Activated naive CD4-positive, alpha-beta T cell treated with anti-CD3 and anti-CD28 coated beads, Interleukin-2, amount 50 U/mL, for 24 hours (primary cell): ENCODE results near the gene THADA.
"Not testable (repeated sequence)": the region's sequence is repeated elsewhere in the genome, so short reads cannot be mapped to it uniquely, and the experiment has no call there.

Experiments
- H3K27ac Mint-ChIP-seq: one replicate; pipeline ENCODE4 v1.8.0; 2021; ENCODE audit warnings: mild to moderate bottlenecking, mixed read lengths
- H3K27me3 Mint-ChIP-seq: one replicate; pipeline ENCODE4 v1.8.0; 2021; ENCODE audit warnings: mixed read lengths
- H3K36me3 Mint-ChIP-seq: one replicate; pipeline ENCODE4 v1.8.0; 2021; ENCODE audit warnings: mixed read lengths
- H3K4me1 Mint-ChIP-seq: one replicate; pipeline ENCODE4 v1.8.0; 2021; ENCODE audit warnings: mixed read lengths
- H3K4me3 Mint-ChIP-seq: one replicate; pipeline ENCODE4 v1.8.0; 2021; ENCODE audit warnings: mild to moderate bottlenecking, mixed read lengths
- H3K9me3 Mint-ChIP-seq: one replicate; pipeline ENCODE4 v1.8.0; 2021; ENCODE audit warnings: mixed read lengths

Gene THADA, protein sequence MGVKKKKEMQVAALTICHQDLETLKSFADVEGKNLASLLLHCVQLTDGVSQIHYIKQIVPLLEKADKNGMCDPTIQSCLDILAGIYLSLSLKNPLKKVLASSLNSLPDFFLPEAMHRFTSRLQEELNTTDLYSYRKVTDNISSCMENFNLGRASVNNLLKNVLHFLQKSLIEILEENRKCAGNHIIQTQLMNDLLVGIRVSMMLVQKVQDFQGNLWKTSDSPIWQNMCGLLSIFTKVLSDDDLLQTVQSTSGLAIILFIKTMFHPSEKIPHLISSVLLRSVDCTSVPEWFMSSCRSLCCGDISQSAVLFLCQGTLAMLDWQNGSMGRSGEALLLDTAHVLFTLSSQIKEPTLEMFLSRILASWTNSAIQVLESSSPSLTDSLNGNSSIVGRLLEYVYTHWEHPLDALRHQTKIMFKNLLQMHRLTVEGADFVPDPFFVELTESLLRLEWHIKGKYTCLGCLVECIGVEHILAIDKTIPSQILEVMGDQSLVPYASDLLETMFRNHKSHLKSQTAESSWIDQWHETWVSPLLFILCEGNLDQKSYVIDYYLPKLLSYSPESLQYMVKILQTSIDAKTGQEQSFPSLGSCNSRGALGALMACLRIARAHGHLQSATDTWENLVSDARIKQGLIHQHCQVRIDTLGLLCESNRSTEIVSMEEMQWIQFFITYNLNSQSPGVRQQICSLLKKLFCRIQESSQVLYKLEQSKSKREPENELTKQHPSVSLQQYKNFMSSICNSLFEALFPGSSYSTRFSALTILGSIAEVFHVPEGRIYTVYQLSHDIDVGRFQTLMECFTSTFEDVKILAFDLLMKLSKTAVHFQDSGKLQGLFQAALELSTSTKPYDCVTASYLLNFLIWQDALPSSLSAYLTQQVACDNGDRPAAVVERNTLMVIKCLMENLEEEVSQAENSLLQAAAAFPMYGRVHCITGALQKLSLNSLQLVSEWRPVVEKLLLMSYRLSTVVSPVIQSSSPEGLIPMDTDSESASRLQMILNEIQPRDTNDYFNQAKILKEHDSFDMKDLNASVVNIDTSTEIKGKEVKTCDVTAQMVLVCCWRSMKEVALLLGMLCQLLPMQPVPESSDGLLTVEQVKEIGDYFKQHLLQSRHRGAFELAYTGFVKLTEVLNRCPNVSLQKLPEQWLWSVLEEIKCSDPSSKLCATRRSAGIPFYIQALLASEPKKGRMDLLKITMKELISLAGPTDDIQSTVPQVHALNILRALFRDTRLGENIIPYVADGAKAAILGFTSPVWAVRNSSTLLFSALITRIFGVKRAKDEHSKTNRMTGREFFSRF (N-terminal part only)

DNA sequence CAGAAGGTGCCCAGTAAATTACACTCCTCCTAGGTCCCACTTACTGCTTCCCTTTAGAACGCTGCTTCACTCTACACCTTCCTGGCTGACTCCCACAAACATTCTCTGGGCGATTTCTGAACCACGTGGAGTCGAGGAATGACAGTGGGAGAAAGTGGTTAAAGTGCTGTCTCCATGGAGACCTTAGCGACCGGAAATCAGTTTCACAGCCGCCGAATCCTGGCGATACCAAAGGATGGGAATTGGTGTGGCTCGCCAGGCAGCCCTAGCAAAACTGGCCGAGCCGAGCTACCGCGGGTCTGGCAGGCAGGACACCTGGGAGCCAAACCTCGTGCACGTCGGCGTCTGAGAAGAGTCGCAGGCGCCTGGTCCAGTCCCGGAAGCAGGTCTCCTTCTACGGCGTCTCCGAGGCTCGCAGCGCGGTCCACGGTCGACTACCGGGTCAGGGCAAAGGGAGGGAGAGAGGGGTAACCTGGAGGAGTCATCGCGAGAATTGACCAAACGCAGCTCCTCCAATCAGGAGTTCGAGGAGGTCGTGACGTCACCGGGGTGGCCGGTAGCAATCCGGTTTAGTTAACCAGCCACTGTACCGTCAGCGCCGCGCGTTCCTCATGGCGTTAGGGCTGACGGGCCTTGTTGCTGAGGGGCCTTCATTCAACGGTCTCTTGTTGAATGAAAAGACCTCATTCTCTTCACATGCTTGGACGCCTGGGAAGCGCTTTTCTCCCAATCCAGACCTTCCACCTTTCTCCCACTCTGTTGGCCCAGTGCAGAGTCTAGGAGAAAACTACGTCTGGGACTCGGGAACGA lies at the start of gene THADA:
Gene THADA, minus strand, starts transcription at position 436 of the 810 bp plus-strand sequence. CDS start 3,646 bp downstream, outside the sequence.
- no peaks in the 10 kb centered on the region for H3K36me3 Mint-ChIP-seq
- peak within 1 kb of the TSS; percentile 98 for H3K27ac Mint-ChIP-seq
- H3K4me1 Mint-ChIP-seq, result peaks cover 40% of the 10 kb centered on the region
- peaks cover 1% of the 10 kb centered on the region for H3K27me3 Mint-ChIP-seq
- H3K4me3 Mint-ChIP-seq, result peak within 1 kb of the TSS; percentile 98
- H3K9me3 Mint-ChIP-seq, result no peaks in the 10 kb centered on the region

DNA sequence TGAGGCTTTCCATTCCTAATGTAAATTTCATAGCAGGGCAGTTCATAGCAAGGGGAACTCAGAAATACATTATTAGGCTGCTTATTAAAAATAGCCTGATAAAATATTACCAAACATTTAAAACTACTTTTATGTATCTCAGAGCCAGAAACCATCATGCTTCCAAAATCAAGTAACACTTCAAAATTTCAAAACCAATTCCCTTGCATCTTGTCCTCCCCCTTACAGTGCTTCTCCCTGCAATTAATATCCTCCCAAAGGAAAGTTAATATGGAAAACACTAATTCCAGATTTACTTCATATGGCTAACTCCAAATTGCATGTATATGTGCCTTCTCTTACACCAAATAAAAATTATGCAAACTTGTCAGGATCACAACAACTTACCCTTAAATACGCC lies 47.8 kb upstream of the THADA start:
- no peaks in the 10 kb centered on the region for H3K4me1 Mint-ChIP-seq
- no peaks in the 10 kb centered on the region for H3K9me3 Mint-ChIP-seq
- no peaks in the 10 kb centered on the region for H3K27me3 Mint-ChIP-seq
- H3K27ac Mint-ChIP-seq, result no peak overlapping the region
- H3K36me3 Mint-ChIP-seq, result no peaks in the 10 kb centered on the region
- H3K4me3 Mint-ChIP-seq, result no peak overlapping the region

DNA sequence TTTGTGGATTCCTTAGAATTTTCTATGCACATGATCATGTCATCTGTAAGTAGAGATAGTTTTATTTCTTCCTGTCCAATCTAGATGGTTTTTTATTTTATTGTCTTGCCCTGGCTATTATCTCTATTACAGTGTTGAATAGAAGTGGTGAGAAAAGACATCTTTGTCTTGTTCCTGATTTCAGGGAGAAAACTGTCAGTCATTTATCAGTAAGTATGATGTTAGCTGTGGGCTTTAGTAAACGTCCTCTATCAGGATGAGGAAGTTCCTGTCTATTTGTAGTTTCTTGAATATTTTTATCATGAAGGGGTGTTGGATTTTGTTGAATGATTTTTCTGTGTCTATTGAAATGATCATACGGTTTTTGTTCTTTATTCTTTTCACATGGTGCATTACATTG lies 46.5 kb upstream of the THADA start:
- Mint-ChIP-seq H3K9me3 (no peaks in the 10 kb centered on the region), H3K27ac (no peak overlapping the region), H3K27me3 (no peaks in the 10 kb centered on the region), H3K4me3 (no peak overlapping the region), H3K4me1 (peaks cover 7% of the 10 kb centered on the region), H3K36me3 (no peaks in the 10 kb centered on the region)

DNA sequence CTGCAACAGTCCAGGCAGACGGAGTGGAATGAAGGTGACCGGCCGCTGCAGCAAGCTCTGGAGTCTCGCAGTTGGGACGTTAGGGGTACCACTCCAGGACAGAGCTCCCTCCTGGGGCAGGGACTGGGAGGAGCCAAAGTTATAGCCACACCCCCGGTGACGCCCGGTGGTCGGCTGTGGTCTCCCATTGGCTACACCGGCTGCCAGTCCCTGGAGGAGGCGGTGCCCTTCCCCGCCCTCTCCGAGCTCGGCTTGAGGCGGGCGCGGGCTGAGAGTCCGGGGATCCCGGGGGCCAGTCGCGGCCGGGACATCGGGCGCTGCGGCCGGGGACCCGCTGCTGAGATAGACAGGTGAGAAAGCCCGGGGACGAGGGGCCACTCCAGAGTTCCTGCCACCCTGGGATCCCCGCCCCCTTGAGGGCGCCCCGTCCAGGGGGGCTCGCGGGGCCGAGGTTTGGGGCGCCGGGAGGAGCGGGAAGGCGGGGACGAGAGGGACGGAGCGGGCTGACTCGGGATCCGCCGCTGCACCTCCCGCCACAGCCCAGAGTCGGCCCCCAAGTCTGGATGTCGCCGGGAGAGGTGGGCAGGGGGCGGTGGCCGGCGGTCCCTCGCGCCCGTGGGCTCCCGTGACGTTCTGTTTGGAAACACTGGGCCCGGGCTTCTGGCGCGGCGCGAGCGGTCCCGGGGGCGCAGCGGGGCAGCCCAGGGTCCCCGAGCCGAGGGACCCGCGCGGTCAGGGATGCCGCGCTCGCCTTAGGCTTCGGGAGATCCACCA lies 41.4 kb upstream of the THADA start, which contains the start of gene PLEKHH2:
Gene PLEKHH2, plus strand, starts transcription at position 231 of the 774 bp plus-strand sequence. CDS start 7,414 bp downstream, outside the sequence.
- H3K4me1 Mint-ChIP-seq, result peaks cover 21% of the 10 kb centered on the region
- no peaks in the 10 kb centered on the region for H3K36me3 Mint-ChIP-seq
- no peak within 1 kb of the TSS for H3K27ac Mint-ChIP-seq
- no peaks in the 10 kb centered on the region for H3K9me3 Mint-ChIP-seq
- peak within 1 kb of the TSS; percentile 93 for H3K4me3 Mint-ChIP-seq
- H3K27me3 Mint-ChIP-seq, result peaks cover 8% of the 10 kb centered on the region

DNA sequence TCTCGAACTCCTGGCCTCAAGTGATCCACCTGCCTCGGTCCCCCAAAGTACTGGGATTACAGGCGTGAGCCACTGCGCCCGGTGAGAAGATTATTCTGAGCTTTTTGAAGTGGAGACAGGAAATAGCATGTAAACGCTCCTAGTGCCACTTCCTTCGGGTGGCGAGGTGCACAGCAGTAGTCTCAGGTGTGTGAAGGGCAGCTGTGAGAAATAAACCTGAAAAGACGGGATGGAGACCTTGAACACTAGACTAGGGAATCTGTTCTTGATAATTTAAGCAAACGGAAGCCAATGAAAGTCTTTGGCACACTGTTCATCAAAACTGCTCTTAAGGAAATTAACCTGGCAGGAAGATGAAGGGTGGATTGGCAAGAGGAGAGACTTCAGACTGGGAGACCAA lies 40.8 kb upstream of the THADA start:
- Mint-ChIP-seq H3K27ac (no peak overlapping the region), H3K4me3 (peak overlapping the region; percentile 93), H3K9me3 (no peaks in the 10 kb centered on the region), H3K36me3 (no peaks in the 10 kb centered on the region), H3K27me3 (peaks cover 8% of the 10 kb centered on the region), H3K4me1 (peaks cover 21% of the 10 kb centered on the region)

DNA sequence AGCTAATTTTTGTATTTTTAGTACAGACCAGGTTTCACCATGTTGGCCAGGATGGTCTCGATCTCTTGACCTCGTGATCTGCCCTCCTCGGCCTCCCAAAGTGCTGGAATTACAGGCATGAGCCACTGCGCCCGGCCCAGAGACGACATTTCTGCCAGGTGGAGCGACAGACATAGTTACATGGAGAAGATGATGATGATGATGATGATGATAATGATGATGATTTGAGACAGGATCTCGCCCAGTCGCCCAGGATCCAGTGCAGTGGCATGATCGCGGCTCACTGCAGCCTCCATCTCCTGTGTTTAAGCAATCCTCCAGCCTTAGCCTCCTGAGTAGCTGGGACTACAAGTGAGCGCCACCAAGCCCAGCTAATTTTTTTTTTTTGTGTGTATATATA lies 40.3 kb upstream of the THADA start:
- H3K27ac Mint-ChIP-seq, H3K9me3 Mint-ChIP-seq, H3K36me3 Mint-ChIP-seq, H3K27me3 Mint-ChIP-seq: not testable (repeated sequence)
- Mint-ChIP-seq H3K4me3 (peak overlapping the region; percentile 75), H3K4me1 (peaks cover 21% of the 10 kb centered on the region)

DNA sequence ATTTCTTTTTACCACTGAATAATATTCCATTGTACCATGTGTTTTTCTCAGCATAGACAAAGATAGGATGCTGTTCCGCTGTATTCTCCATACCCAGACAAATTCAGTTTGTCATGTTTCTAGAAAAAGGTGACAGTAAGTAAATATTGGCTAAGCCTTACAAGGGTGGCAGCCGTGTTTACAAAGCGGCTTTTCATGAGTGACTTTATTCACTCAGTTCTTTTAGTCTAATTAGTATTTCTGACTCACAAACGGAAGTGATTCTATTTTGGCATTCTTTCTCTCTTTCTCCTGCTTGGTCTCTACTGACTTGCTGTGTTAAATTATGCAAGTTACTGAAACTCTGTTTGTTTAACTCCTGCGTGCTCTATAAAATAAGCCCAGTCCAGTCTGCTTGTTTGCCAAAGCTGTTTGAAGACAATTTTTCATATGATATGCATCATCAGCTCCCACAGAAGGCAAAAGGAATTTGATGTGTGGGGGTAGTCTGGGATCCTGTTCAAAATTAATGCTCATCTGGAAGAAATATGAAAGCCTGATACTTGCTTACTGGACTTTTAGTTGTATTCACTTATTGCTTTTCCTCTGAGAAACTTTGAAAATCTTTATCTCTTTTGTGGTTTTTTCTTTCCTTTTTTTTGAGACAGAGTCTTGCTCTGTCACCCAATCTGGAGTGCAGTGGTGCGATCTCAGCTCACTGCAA lies 38.9 kb upstream of the THADA start:
- Mint-ChIP-seq H3K27me3 (peaks cover 8% of the 10 kb centered on the region), H3K9me3 (no peaks in the 10 kb centered on the region), H3K4me1 (peaks cover 21% of the 10 kb centered on the region), H3K27ac (no peak overlapping the region), H3K36me3 (no peaks in the 10 kb centered on the region), H3K4me3 (no peak overlapping the region)

DNA sequence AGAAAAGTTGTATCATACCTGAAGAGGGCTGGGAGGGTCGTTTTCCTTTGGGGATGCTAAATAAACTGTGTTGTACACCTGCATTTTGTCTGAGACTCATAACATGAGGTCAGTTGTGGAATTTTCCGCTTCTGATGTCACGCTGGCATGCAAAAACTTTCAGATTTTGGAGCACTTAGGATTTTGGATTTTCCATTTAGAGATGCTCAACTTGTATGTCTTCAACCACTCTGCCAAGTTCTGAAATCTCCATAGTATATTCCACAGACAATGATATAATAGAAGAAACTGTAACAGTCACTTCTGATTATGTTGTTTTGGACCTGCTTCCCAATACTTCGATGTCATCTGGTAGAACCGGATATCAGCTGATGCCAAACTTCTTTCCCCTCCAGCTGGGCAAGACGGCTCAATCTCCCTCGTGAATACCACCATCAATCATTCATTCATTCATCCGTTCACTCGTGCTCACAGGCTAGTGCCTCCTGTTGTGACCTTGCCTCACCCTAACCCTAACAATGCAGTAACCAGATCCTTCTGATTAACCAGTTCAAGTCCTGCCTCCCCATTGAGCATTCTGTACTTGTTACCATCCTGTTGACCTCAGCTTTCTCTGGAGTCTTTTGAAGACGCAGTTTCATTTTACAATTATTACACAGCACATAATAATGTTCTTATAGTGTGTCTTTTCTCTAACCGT lies 35.9 kb upstream of the THADA start:
- H3K36me3 Mint-ChIP-seq, result no peaks in the 10 kb centered on the region
- no peaks in the 10 kb centered on the region for H3K9me3 Mint-ChIP-seq
- H3K4me3 Mint-ChIP-seq, result no peak overlapping the region
- peaks cover 13% of the 10 kb centered on the region for H3K4me1 Mint-ChIP-seq
- peaks cover 8% of the 10 kb centered on the region for H3K27me3 Mint-ChIP-seq
- H3K27ac Mint-ChIP-seq, result no peak overlapping the region

DNA sequence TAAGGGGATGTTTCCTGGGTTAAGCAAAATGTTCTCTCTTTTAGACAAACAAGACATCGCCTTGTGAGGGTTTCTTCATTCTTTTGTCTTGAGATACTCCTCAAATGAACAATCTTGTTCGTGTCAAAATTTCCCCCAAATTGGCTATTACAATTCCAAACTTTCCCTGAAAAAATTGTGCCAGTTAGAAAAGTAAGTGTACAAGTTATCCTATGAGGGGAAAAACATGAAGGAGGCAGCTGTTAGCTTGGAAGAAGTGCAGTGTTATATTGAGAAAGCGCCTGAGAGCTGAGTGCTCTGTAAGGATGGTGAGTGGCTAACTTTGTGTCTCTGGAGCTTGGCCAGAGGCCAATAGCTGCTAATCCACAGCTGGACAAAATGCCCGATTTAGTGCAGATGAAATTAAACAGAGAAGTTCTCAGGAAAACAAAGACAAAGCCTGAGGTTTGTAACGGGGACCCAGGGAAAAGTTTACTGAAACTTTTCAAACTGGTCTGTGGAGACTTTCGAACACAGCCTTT lies 27.2 kb upstream of the THADA start:
- Mint-ChIP-seq H3K4me3 (no peak overlapping the region), H3K27me3 (no peaks in the 10 kb centered on the region), H3K9me3 (no peaks in the 10 kb centered on the region), H3K4me1 (no peaks in the 10 kb centered on the region), H3K36me3 (no peaks in the 10 kb centered on the region), H3K27ac (no peak overlapping the region)

DNA sequence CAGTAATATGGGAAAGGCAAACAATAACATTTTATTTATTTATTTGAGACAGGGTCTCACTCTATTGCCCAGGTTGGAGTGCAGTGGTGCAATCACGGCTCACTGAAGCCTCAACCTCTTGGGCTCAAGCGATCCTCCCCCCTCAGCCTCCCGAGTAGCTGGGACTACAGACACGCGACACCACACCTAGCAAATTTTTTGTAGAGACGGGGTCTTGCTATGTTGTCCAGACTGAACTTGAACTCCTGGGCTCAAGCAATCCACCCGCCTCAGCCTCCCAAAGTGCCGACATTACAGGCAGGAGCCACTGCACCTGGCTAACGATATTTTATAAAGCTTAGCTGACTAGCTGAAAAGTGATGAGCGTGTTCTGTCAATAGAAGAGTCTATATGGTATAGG lies 23.7 kb upstream of the THADA start:
- no peaks in the 10 kb centered on the region for H3K27me3 Mint-ChIP-seq
- no peaks in the 10 kb centered on the region for H3K36me3 Mint-ChIP-seq
- no peak overlapping the region for H3K4me3 Mint-ChIP-seq
- no peak overlapping the region for H3K27ac Mint-ChIP-seq
- no peaks in the 10 kb centered on the region for H3K9me3 Mint-ChIP-seq
- no peaks in the 10 kb centered on the region for H3K4me1 Mint-ChIP-seq

DNA sequence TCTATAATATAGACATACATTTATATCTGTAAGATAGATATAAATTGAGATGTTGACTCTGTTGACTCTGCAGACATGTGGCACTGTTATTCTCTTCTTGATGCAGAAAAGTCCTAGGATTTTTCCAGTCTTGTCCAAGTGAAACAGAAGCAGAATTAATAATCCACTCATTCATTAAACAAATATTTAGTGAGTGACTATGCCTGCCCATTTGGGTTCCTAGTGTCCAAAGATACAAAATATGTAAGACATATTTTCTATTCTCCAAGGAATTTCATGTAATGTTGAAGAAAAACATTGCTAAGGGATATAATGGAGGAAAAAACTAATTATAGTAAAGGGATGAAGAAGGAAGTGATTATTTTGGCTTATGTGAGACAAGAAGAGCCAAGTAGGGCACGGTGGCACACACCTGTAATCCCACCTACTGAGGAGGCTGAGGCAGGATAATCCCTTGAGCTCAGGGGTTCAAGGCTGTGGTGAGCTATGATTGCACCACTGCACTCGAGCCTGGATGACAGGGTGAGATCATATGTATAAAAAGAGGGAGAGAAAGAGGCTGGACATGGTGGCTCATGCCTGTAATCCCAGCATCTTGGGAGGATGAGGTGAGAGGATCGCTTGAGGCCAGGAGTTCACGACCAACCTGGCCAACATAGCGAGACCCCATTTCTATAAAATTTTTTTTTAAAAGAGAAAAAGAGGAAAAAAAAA lies 21.3 kb upstream of the THADA start:
- Mint-ChIP-seq H3K9me3 (no peaks in the 10 kb centered on the region), H3K36me3 (no peaks in the 10 kb centered on the region), H3K4me3 (no peak overlapping the region), H3K27ac (no peak overlapping the region), H3K4me1 (peaks cover 5% of the 10 kb centered on the region), H3K27me3 (no peaks in the 10 kb centered on the region)

DNA sequence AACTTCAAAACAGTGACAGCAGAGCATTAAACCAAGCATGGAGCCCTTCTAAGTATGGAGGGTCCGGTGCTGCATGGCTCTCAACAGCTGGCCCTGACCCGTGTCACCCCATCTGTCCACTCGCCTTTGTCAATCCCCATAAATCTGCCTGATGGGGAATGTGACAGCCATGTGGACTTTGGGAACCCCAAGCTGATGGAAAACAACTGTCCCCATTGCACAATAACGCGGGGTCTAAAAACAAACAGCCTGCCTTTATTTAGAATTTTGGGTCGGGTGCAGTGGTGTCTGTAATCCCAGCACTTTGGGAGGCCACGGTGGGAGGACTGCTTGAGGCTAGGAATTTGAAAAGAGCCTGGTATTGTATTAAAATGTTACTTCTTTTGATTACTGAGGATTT lies 17.1 kb upstream of the THADA start:
- Mint-ChIP-seq H3K27me3 (no peaks in the 10 kb centered on the region), H3K36me3 (no peaks in the 10 kb centered on the region), H3K27ac (no peak overlapping the region), H3K9me3 (no peaks in the 10 kb centered on the region), H3K4me3 (no peak overlapping the region), H3K4me1 (peaks cover 5% of the 10 kb centered on the region)
